ENCODE data around the gene PLD3. TPM values are rescaled to one million over a fixed set of nuclear protein-coding genes. Genes with fewer than 3 reads are reported as not detected.

The PLD3 gene
- total RNA-seq, 1 experiment from 2014 or later = 110 TPM

GRCh38 chr19:40425450-40426287 lies 77.2 kb downstream of the PLD3 start, which contains the start of gene SERTAD1:
SERTAD1 (minus strand) TSS chr19:40425992; CDS start chr19:40423546, 2,446 bp downstream.
- peak; percentile 98 for DNase-seq (ENCODE audit: extremely low read depth, low read depth)

Small RNAs within 50 kb of the gene (small RNA-seq; reads per million reads assigned to genes)
- 0 reads per million in 2 experiments for gene MIR6796
- gene RF00019 = 0 reads per million in 2 experiments
- gene RNU6-945P = 0 reads per million in 2 experiments

Other genes starting within 250 kb of the PLD3 start
- 6.0 and 7.4 TPM in 2 replicates for gene MAP3K10, start 157.3 kb upstream of the PLD3 start, total RNA-seq (2014; rRNA removed; shearing (Covaris generic))
- gene TTC9B, start 130.3 kb upstream of the PLD3 start, total RNA-seq (2014; rRNA removed; shearing (Covaris generic)) = not detected in 2 replicates
- 0.25 TPM in 1 of 2 replicates, not detected in the other for gene CCNP, start 122.0 kb upstream of the PLD3 start, total RNA-seq (2014; rRNA removed; shearing (Covaris generic))
- gene AKT2, start 63.4 kb upstream of the PLD3 start, total RNA-seq (2014; rRNA removed; shearing (Covaris generic)) = 39.1 and 39.3 TPM in 2 replicates
- gene C19orf47, start 298 bp upstream of the PLD3 start, total RNA-seq (2014; rRNA removed; shearing (Covaris generic)) = 2.9 and 4.9 TPM in 2 replicates
- gene HIPK4, start 41.5 kb downstream of the PLD3 start, total RNA-seq (2014; rRNA removed; shearing (Covaris generic)) = not detected in 2 replicates
- gene PRX, start 64.7 kb downstream of the PLD3 start, total RNA-seq (2014; rRNA removed; shearing (Covaris generic)) = 2.3 and 2.6 TPM in 2 replicates
- gene SERTAD1, start 77.3 kb downstream of the PLD3 start, total RNA-seq (2014; rRNA removed; shearing (Covaris generic)) = 6.3 TPM in 2 replicates
- gene SERTAD3, start 95.6 kb downstream of the PLD3 start, total RNA-seq (2014; rRNA removed; shearing (Covaris generic)) = 12.3 and 17.3 TPM in 2 replicates
- 181 and 210 TPM in 2 replicates for gene BLVRB, start 117.0 kb downstream of the PLD3 start, total RNA-seq (2014; rRNA removed; shearing (Covaris generic))
- 0.82 and 2.8 TPM in 2 replicates for gene SPTBN4, start 118.3 kb downstream of the PLD3 start, total RNA-seq (2014; rRNA removed; shearing (Covaris generic))
- gene SHKBP1, start 228.2 kb downstream of the PLD3 start, total RNA-seq (2014; rRNA removed; shearing (Covaris generic)) = 23.0 and 25.7 TPM in 2 replicates